HFFc6 (cell line): ENCODE data around the gene C12orf56. TPM values are rescaled to one million over a fixed set of nuclear protein-coding genes. Genes with fewer than 3 reads are reported as not detected.
A peak's percentile ranks its signal among the peaks of the same experiment; 100 is the strongest.

Experiments
- DNase-seq: peaks from one replicate; pipeline ENCODE4 v3.0.0-alpha.2; 2018
- H3K27ac Mint-ChIP-seq: 2 replicates; pipeline ENCODE4 v1.8.0; 2020; ENCODE audit warnings: mild to moderate bottlenecking, mixed read lengths
- H3K27me3 Mint-ChIP-seq: 2 replicates; pipeline ENCODE4 v1.8.0; 2021; ENCODE audit warnings: mild to moderate bottlenecking, moderate library complexity, mixed read lengths; ENCODE audit not compliant: insufficient read depth
- H3K36me3 Mint-ChIP-seq: 2 replicates; pipeline ENCODE4 v1.8.0; 2021; ENCODE audit warnings: low read depth, mixed read lengths
- H3K4me1 Mint-ChIP-seq: 2 replicates; pipeline ENCODE4 v1.8.0; 2020; ENCODE audit warnings: low read depth, mixed read lengths
- H3K4me3 Mint-ChIP-seq: 2 replicates; pipeline ENCODE4 v1.8.0; 2020; ENCODE audit warnings: mild to moderate bottlenecking, moderate library complexity, mixed read lengths
- H3K9me3 Mint-ChIP-seq: 2 replicates; pipeline ENCODE4 v1.8.0; 2020; ENCODE audit warnings: mild to moderate bottlenecking, mixed read lengths
- total RNA-seq, 6 experiments: library from RNA; stranded (reverse); fragmentation: NEBNext Ultra II Directional; extraction: Animal tissue kit (Norgen Biotek cat#: 25700); gene quantifications; 2 replicates in 1 of 6; 3 replicates in 5 of 6; pipeline ENCODE4 v1.2.3, GENCODE V29; 2021
- TF ChIP-seq, protein P1 (sequence below): fragments of 200-600 bp; sonication (generic); IDR thresholded peaks from 2 replicates; pipeline ENCODE4 v1.5.0; 2021; ENCODE audit warnings: antibody characterized with exemption, mild to moderate bottlenecking

C12orf56 gene
- total RNA-seq, 6 experiments from 2014 or later, result not detected

GRCh38 chr12:64411427-64411826, 20.9 kb upstream of the C12orf56 start:
- no peaks in the 10 kb centered on the region for H3K9me3 Mint-ChIP-seq
- no peak overlapping the region for H3K4me3 Mint-ChIP-seq

DNA sequence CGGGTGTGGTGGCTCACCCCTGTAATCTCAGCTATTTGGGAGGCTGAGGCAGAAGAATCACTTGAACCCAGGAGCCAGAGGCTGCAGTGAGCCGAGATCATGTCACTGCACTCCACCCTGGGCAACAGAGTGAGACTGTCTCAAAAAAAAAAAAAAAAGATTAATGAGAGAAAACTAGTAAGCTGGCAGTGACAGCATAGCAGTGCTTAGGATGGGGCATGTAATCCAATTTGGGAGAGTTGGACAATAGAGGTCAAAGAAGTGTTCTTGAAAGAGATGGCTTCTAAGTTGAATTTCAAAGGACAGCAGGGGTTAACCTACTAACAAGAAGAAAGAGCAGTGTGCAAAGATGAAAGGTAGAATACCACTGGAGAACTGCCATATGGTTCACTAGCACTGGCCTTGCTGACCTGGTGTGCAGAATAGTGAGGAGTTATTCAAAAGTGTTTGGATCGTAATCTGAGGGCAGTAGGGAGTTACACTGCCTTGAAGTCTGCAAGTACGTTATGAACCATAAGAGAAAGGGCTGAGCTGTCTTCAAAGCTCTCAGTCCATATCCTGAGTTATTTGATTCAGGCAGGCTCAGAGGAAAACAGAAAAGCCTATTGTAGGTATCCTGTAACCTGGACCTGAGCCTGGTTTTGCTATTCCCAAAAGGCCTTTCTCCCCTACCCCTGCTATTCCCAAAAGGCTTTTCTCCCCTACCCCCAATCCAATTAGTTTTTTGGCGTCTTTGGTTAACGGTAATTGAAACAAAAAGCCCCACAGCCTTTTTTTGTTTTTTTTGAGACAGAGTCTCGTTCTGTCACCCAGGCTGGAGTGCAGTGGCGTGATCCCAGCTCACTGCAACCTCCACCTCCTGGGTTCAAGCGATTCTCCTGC, 17.0 kb upstream of the C12orf56 start:
- peaks cover 15% of the 10 kb centered on the region for H3K36me3 Mint-ChIP-seq
- H3K4me3 Mint-ChIP-seq, result 0 out of 2 replicates have a peak overlapping the region, but pooled peaks have one; percentile 9
- H3K27ac Mint-ChIP-seq, result no peak overlapping the region
- no peaks in the 10 kb centered on the region for H3K9me3 Mint-ChIP-seq
- TF ChIP-seq, protein P1, sequence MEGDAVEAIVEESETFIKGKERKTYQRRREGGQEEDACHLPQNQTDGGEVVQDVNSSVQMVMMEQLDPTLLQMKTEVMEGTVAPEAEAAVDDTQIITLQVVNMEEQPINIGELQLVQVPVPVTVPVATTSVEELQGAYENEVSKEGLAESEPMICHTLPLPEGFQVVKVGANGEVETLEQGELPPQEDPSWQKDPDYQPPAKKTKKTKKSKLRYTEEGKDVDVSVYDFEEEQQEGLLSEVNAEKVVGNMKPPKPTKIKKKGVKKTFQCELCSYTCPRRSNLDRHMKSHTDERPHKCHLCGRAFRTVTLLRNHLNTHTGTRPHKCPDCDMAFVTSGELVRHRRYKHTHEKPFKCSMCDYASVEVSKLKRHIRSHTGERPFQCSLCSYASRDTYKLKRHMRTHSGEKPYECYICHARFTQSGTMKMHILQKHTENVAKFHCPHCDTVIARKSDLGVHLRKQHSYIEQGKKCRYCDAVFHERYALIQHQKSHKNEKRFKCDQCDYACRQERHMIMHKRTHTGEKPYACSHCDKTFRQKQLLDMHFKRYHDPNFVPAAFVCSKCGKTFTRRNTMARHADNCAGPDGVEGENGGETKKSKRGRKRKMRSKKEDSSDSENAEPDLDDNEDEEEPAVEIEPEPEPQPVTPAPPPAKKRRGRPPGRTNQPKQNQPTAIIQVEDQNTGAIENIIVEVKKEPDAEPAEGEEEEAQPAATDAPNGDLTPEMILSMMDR, result no peak
- no peaks in the 10 kb centered on the region; the same call in 1 of the 2 replicates for H3K27me3 Mint-ChIP-seq
- DNase-seq, result no peak
- H3K4me1 Mint-ChIP-seq, result peaks cover 48% of the 10 kb centered on the region

More at GRCh38 chr12:64411427-64411826, 20.9 kb upstream of the C12orf56 start:
- H3K27me3 Mint-ChIP-seq, result no peaks in the 10 kb centered on the region
- H3K36me3 Mint-ChIP-seq, result peaks cover 19% of the 10 kb centered on the region
- no peak for DNase-seq
- H3K27ac Mint-ChIP-seq, result no peak overlapping the region
- peaks cover 37% of the 10 kb centered on the region for H3K4me1 Mint-ChIP-seq
- TF ChIP-seq, protein P1, result no peak

GRCh38 chr12:64404470-64405256, 14.1 kb upstream of the C12orf56 start:
- peak; percentile 58 for DNase-seq
- Mint-ChIP-seq H3K27ac (peak overlapping the region; percentile 99), H3K27me3 (no peaks in the 10 kb centered on the region; the same call in 1 of the 2 replicates), H3K9me3 (no peaks in the 10 kb centered on the region), H3K4me1 (peaks cover 45% of the 10 kb centered on the region), H3K4me3 (peak overlapping the region; percentile 98), H3K36me3 (no peaks in the 10 kb centered on the region; the same call in 1 of the 2 replicates)
- TF ChIP-seq, protein P1, result no peak

GRCh38 chr12:64403707-64404469, 13.3 kb upstream of the C12orf56 start, which contains the start of gene XPOT:
Gene XPOT, plus strand, starts transcription at chr12:64404392. Its CDS starts 5,644 bp downstream, at chr12:64410036.
- Mint-ChIP-seq H3K4me1 (peaks cover 41% of the 10 kb centered on the region), H3K36me3 (no peaks in the 10 kb centered on the region; the same call in 1 of the 2 replicates), H3K4me3 (peak within 1 kb of the TSS; percentile 98), H3K27ac (peak within 1 kb of the TSS; percentile 99), H3K9me3 (no peaks in the 10 kb centered on the region), H3K27me3 (no peaks in the 10 kb centered on the region; the same call in 1 of the 2 replicates)
- peak; percentile 96 for DNase-seq
- TF ChIP-seq, protein P1, result no peak

GRCh38 chr12:64402181-64402580, 11.6 kb upstream of the C12orf56 start:
- TF ChIP-seq, protein P1, result no peak
- Mint-ChIP-seq H3K9me3 (no peaks in the 10 kb centered on the region), H3K4me1 (peaks cover 27% of the 10 kb centered on the region), H3K4me3 (no peak overlapping the region), H3K27me3 (peaks cover 2% of the 10 kb centered on the region), H3K36me3 (no peaks in the 10 kb centered on the region; the same call in 1 of the 2 replicates), H3K27ac (no peak overlapping the region)
- DNase-seq, result no peak
